T-helper 1 cell (primary cell): ENCODE measurements around the gene AFF3.
"Not testable (repeated sequence)": the region's sequence is repeated elsewhere in the genome, so short reads cannot be mapped to it uniquely, and the experiment has no call there.

Source experiments
- DNase-seq, 5 donors: peaks; one replicate each; pipeline ENCODE4 v3.0.0-alpha.2; 2012 to 2020

AFF3 gene

DNA sequence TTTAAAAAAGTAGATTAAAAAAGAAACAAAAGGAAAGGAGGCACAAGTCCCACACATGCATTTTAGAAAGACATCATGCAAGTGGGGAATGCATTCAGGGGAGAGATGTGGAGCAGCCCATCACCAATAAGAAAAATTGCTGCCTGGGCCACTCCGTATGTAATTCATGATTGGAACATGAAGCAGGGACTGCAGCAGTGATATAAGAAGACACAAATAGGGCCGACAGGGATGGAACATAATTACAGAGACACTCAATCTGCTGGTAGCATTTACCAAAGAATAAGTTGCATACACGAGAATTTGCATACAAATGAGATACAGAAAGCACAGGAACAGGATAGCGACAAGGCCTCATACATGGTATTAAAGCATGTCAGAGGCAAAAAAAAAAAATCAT lies 6.5 kb upstream of the AFF3 start:
- no peak for DNase-seq

- no peak for DNase-seq
Measured at GRCh38 chr2:100146657-100146960, 4.2 kb upstream of the AFF3 start.

- no peak for DNase-seq
Measured at GRCh38 chr2:100145893-100146656, 3.7 kb upstream of the AFF3 start.

DNA sequence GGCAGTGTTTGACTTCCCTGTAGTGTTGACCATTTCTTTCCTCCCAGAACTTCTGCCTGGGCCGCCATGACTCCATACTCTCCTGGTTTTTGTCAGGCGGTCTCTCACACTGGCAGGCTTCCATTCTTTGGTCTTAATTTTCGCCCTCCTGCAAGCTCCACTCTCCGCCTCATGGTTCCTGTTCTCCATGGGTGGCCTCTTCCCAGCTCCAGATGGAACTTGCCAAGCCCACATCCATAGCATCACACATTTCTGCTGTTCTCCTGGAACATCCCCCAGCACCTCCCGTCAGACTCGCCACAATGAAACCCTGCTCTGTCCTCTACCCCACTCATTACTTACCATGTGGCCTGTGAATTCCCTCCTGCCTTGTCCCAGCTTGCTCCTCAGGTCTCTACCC lies 896 bp upstream of the AFF3 start:
- no peak for DNase-seq

- no peak for DNase-seq
Measured at GRCh38 chr2:100141906-100142305, 484 bp downstream of the AFF3 start.

DNA sequence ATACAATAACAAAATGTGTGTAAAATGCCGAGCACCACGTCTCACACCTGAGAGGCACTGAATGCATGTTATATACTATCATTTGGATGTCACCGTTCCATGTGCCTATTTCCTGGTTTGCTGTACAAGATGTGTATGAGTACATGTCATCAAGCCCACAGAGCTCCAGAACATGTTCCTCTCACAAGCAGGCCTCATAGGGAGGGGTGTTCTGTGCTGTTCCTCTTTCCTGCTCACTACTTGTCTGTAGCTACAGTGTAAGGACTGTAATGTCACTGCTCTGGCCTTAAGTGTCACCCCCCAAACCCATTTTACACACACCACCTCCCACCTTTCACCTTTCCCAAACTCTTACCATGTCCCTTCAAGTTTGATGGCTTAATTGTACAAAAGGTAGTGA lies 1.8 kb downstream of the AFF3 start:
- no peak for DNase-seq

- DNase-seq, result no peak
Measured at GRCh38 chr2:100137866-100138570, 4.4 kb downstream of the AFF3 start.

DNA sequence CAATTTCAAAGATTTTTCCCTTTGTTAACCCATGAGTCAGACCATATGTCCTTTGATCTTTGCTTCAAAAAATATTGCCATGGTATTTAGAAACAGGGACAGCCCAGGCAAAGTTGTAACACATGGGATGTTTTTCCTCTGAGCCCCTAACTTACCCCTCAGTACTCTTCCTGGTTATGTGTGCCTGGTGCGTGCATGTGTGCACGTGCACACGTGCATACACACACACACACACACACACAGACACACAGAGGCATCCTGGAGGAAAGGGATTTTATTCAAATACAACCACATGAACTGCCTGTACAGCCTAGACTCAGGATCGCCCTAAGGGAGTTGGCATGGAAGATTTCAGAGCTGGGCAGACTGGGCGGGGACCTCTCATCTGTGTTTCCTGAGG lies 5.1 kb downstream of the AFF3 start:
- DNase-seq, result no peak

- peak in 1 of 5 donors; percentile 25 for DNase-seq
Measured at GRCh38 chr2:100136310-100136709, 6.1 kb downstream of the AFF3 start.

- no peak for DNase-seq
Measured at GRCh38 chr2:100135415-100135814, 7.0 kb downstream of the AFF3 start.

- no peak for DNase-seq
Measured at GRCh38 chr2:100130595-100131391, 11.6 kb downstream of the AFF3 start.

DNA sequence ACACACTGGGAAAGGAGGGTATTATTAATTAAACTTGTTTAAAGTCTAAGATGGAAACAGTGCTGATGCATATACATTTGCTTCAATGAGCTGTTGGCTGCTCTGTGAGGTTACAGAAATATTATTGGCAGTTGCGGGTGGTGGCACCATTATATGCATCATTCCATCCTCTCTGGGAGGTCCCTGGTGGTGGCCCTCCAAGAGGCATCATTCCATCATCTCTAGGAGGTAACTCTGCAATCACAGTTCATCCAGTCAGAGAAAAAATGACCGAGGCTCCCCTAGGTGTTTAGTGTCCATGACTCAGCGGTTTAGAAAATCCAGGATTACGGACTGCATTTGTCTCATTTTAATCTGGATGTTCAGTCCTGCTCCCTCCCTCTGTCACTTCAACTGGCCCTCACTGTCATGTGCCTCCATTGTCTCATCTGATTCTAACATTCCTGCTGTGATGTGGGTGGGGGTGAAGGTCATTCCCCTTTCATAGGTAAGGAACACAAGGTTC lies 15.4 kb downstream of the AFF3 start:
- DNase-seq, result no peak

DNA sequence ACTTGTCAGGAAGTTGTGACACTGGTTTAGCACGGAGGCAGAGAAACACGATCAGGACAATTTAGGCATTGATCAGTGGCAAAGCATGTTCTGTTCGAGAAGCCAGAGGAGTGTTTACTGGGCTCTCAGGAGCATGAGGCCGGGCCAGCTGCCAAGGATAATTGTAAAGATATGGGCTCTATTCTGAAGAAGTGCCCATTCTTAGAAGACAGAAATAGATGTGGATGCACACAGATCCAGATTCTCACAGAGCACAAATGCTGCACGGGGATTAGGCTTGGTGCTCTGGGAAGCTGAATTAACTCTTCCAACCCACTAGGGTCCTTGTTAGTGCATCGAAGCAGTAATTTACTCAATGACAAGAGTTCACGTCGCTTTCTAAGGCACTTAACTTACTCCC lies 16.2 kb downstream of the AFF3 start:
- no peak for DNase-seq

GRCh38 chr2:100125626-100126025 lies 16.8 kb downstream of the AFF3 start:
- DNase-seq, result no peak

DNA sequence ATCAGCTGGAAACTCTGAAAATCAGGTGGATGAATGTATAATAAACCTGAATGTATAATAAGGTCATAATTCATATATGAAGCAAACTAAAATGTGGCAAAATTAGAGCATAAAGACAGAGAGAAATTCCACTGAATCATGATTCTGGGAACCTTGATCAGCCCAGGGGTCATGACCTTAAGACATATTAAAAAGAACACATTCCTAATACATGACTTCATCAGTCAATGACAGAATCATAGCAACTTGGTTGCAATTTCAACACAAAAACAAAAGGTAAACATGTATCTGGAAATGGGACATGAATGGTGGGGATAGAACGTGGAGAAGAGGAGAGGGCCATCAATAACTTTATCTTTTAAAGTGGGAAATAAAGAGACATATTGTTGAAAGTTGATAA lies 17.6 kb downstream of the AFF3 start:
- no peak for DNase-seq

DNA sequence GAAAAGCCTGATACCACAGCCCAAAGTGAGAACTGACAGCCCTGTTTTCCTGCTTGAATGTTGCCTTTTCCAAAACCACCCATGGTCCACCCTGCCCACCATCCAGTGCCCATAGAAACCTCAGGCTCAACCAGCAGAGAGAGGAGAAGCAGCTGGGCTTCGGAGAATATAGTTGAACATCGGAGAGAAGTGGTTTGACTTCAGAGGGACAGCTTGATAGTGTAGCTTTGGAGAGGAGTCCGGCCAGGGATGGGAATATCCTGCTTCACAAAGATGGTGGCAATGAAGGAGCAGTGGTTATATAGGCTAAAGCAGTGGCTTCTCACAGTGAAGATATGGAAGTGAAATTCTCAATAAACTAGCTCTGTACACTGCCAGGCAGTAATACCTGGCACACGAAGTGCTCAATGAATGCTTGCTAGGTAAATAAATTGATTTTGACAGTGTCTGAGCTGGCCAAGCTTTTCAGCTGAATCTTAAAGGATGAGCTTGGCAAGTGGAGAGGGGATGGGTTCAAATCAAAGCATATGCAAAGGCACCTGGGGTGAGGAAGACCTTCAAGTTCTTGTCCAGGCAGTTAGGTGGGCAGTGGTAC lies 21.2 kb downstream of the AFF3 start:
- DNase-seq, result no peak

DNA sequence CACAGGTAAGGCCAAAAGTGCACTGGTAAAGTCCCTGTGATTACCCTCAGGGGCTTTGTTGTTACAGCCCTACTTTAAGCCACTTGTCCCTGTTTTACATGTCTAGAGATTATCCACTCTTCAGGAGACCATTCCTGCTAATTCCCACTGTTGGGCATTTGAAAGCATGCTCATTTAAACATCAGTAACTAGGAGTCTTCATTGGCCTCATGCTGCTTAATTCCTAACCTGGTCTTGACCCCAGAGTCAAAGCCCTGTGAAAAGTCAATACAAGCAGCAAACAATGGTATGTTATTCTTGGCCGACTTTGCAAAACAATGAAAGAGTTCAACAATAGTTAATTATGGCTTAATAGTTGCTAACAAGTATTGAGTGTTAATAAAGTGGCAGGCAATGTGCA lies 23.2 kb downstream of the AFF3 start:
- DNase-seq, result no peak

DNA sequence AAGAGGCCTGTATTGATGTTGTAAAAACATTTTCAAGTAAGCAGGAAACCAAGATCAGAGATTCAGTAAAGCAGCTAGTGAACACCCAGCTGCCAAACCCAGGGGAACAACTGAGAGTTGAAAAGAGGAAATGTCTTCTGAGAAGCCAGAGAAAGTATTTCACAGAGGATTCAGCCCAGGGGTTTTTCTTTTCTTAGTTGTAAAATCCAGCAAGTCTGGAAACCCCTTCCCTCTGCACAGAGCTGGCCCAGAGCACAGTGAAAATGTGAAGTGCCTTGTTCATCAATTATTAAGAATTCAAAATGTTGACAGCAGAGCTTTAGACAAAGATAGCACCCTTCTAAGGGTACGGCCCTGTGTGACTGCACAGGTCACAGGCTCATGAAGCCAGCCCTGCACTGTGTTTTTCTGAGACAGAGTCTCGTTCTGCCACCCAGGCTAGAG lies 28.4 kb downstream of the AFF3 start:
- DNase-seq, result no peak

DNA sequence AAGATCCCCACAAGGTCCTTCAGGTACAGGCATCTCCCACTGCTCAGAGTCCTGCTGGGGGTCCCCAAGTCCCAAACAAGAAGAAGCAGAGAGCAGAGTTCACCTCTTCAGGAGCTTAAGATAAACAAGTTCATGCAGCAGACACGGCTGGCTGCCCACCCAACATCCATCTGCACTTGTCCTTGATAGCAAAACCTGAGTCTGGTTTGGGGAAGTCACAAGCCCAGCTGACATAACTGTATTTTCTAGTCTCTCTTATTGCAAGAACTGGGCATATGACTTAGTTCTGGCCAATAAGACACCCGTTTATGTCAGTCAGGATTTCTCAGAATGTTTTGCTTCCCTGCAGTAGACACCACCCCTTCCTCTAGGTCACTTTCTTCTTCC lies 31.8 kb downstream of the AFF3 start:
- no peak for DNase-seq

DNA sequence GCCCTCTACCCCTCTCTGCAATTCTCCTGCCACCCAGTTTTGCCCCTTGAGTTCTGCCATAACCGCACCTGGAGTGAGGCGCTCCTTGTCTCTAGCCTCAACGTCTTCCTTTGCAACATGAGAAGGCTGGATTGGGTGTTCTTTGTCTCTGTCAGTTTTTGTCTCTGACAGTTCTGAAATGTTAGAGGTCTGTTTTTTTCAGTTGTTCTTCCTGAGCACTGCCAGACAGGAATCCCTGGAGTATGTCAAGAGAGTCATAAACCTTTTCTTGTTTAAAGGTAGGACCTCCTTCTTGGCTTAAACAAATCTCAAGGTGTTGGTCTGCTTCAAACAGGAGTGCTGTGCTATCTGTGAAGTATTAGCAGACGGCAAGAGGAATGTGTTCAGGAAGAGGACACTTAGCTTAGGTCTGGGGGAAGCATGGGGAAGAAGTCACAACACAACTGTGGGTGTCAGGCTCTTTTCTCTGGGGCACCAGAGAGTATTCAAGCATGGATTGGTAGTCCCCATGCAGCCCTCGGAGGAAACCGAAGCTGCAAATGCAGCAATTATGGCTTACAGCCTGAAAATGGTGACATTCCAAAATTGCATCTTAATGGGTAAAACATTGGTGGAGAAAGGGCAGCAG lies 32.3 kb downstream of the AFF3 start:
- DNase-seq, result no peak

- DNase-seq, result not testable (repeated sequence)
Measured at GRCh38 chr2:100108648-100109020, 33.8 kb downstream of the AFF3 start.

GRCh38 chr2:100107906-100108647 lies 34.3 kb downstream of the AFF3 start:
- no peak for DNase-seq
